Kidney epithelial cell (primary cell): ENCODE measurements around the gene ACOT11. TPM values are rescaled to one million over a fixed set of nuclear protein-coding genes. Genes with fewer than 3 reads are reported as not detected.

Experiments used
- DNase-seq: peaks from one replicate; pipeline ENCODE4 v3.0.0-alpha.2; 2010; ENCODE audit warnings: low read depth
- H3K27me3 ChIP-seq: 2 replicates; pipeline ENCODE4 v1.6.0; 2011; ENCODE audit warnings: low read length; ENCODE audit not compliant: control insufficient read depth, insufficient read depth
- H3K36me3 ChIP-seq: 2 replicates; pipeline ENCODE4 v1.5.1; 2011; ENCODE audit warnings: low read length; ENCODE audit not compliant: control insufficient read depth, insufficient read depth
- H3K4me3 ChIP-seq: 2 replicates; pipeline ENCODE4 v1.5.1; 2011; ENCODE audit warnings: low read depth, mild to moderate bottlenecking, control low read depth, low read length
- CTCF ChIP-seq: IDR thresholded peaks from 2 replicates; pipeline ENCODE4 v1.5.1; 2011; ENCODE audit warnings: mild to moderate bottlenecking, moderate library complexity, low read length, control low read depth, inconsistent platforms; ENCODE audit not compliant: insufficient read depth, poor library complexity, severe bottlenecking
- total RNA-seq: library from RNA; depleted of rRNA; stranded (reverse); fragments of >200 nt; gene quantifications from 2 replicates; pipeline ENCODE4 v1.2.3, GENCODE V29; 2015

ACOT11 gene
- total RNA-seq, 1 donor from 2014 or later = 3.1 TPM

- no peaks in the 10 kb centered on the region for H3K27me3 ChIP-seq
- DNase-seq = no peak
- no peak for TF ChIP-seq CTCF
- H3K4me3 ChIP-seq = no peak overlapping the region
- H3K36me3 ChIP-seq = no peaks in the 10 kb centered on the region
Measured at GRCh38 chr1:54593571-54594160, 45.6 kb downstream of the ACOT11 start.

GRCh38 chr1:54594463-54594862, 46.4 kb downstream of the ACOT11 start:
- DNase-seq = no peak
- Histone ChIP-seq H3K4me3 (no peak overlapping the region), H3K36me3 (no peaks in the 10 kb centered on the region), H3K27me3 (no peaks in the 10 kb centered on the region)
- TF ChIP-seq CTCF = no peak

GRCh38 chr1:54595956-54596498, 48.0 kb downstream of the ACOT11 start:
- Histone ChIP-seq H3K4me3 (no peak overlapping the region), H3K36me3 (no peaks in the 10 kb centered on the region), H3K27me3 (no peaks in the 10 kb centered on the region)
- no peak for TF ChIP-seq CTCF
- no peak for DNase-seq

- no peaks in the 10 kb centered on the region for H3K36me3 ChIP-seq
- no peaks in the 10 kb centered on the region for H3K27me3 ChIP-seq
- no peak overlapping the region for H3K4me3 ChIP-seq
- DNase-seq = no peak
- TF ChIP-seq CTCF = no peak
Measured at GRCh38 chr1:54596756-54597155, 48.7 kb downstream of the ACOT11 start.

GRCh38 chr1:54597455-54598030, 49.5 kb downstream of the ACOT11 start:
- no peak for DNase-seq
- Histone ChIP-seq H3K27me3 (peaks cover 2% of the 10 kb centered on the region), H3K4me3 (no peak overlapping the region), H3K36me3 (no peaks in the 10 kb centered on the region)
- TF ChIP-seq CTCF = no peak

GRCh38 chr1:54599211-54599823, 51.3 kb downstream of the ACOT11 start:
- no peaks in the 10 kb centered on the region for H3K36me3 ChIP-seq
- no peak for DNase-seq
- TF ChIP-seq CTCF = no peak
- no peak overlapping the region for H3K4me3 ChIP-seq
- H3K27me3 ChIP-seq = peaks cover 2% of the 10 kb centered on the region
